HepG2 (cell line): ENCODE data around the gene UACA. TPM values are rescaled to one million over a fixed set of nuclear protein-coding genes. Genes with fewer than 3 reads are reported as not detected.
A peak's percentile ranks its signal among the peaks of the same experiment; 100 is the strongest.

Experiments
- ATAC-seq: fragments of 200-7000 bp; cut with Tn5 transposase; 3 replicates; pipeline ENCODE4 v1.9.1; 2020; ENCODE audit warnings: mild to moderate bottlenecking, moderate library complexity
- BruUV-seq: library from RNA; stranded (reverse); fragments of 400-500 nt; replicated peaks from 2 replicates; lab custom pipeline; 2021; lab: Mats Ljungman, UMichigan
- CTCF ChIA-PET: fragments of 300-600 bp; formaldehyde crosslinking; extraction: SDS; loops from one replicate; lab custom pipeline; 2021; ENCODE audit warnings: low total read pairs, inconsistent platforms, low intra/inter-chr PET ratio; lab: Yijun Ruan, JAX
- POLR2A ChIA-PET: fragments of 350-600 bp; sonication (Branson Sonifier 250); formaldehyde crosslinking; loops from one replicate; lab custom pipeline; 2020; ENCODE audit warnings: antibody characterized with exemption, inconsistent platforms; lab: Yijun Ruan, JAX
- DNase-seq: peaks from one replicate; pipeline ENCODE4 v3.0.0-alpha.2; 2015; ENCODE audit warnings: low spot score
- FAIRE-seq: peaks from 3 replicates; lab custom pipeline; 2011; peaks lifted over from hg19 to GRCh38; lab: Jason Lieb, UNC
- H2AFZ ChIP-seq: one replicate; pipeline ENCODE4 v1.6.1; 2011; ENCODE audit warnings: low read length, inconsistent platforms
- H3K27ac ChIP-seq: fragments of 300-600 bp; 3 replicates; pipeline ENCODE4 v1.8.0; 2011; ENCODE audit warnings: mixed run types, mild to moderate bottlenecking, mixed read lengths, low read length, inconsistent platforms; ENCODE audit not compliant: insufficient read depth; ENCODE audit errors: extremely low read length
- H3K27me3 ChIP-seq, 2 experiments: fragments of 200-600 bp in 1 of 2; 2 replicates in 1 of 2; 3 replicates in 1 of 2; pipeline versions ENCODE4 v1.6.0 to v1.8.0; 2011; ENCODE audit warnings: low read length in 2 of 2, mild to moderate bottlenecking in 2 of 2, moderate library complexity in 2 of 2, inconsistent platforms in 1 of 2; ENCODE audit not compliant: insufficient read depth in 2 of 2, control insufficient read depth in 1 of 2
- H3K36me3 ChIP-seq, 2 experiments: fragments of 200-600 bp in 1 of 2; replicated peaks in 1 of 2; 2 replicates in 1 of 2; 3 replicates in 1 of 2; pipeline versions ENCODE4 v1.5.1 to v1.8.0; 2011; ENCODE audit warnings: low read length in 2 of 2, inconsistent platforms in 1 of 2; ENCODE audit not compliant: insufficient read depth in 2 of 2, control insufficient read depth in 1 of 2
- H3K4me1 ChIP-seq: 2 replicates; pipeline ENCODE4 v1.5.1; 2012; ENCODE audit warnings: low read length, inconsistent platforms; ENCODE audit not compliant: insufficient read depth
- H3K4me2 ChIP-seq: 2 replicates; pipeline ENCODE4 v1.6.0; 2011; ENCODE audit warnings: low read depth, low read length, inconsistent platforms
- H3K4me3 ChIP-seq, 3 experiments: fragments of 200-600 bp in 1 of 3; sonication (generic), shearing (Covaris generic) in 1 of 3; replicated peaks in 1 of 3; 2 replicates each; pipeline ENCODE4 v1.5.1; 2011 to 2016; ENCODE audit warnings: low read length in 3 of 3, inconsistent platforms in 2 of 3, low read depth in 2 of 3, mild to moderate bottlenecking in 2 of 3, control low read depth in 1 of 3, mixed read lengths in 1 of 3; ENCODE audit not compliant: insufficient read depth in 1 of 3
- H3K79me2 ChIP-seq: one replicate; pipeline ENCODE4 v1.6.1; 2011; ENCODE audit warnings: low read length, inconsistent platforms; ENCODE audit not compliant: insufficient read depth
- H3K9ac ChIP-seq: 2 replicates; pipeline ENCODE4 v1.6.0; 2011; ENCODE audit warnings: mild to moderate bottlenecking, low read depth, low read length, inconsistent platforms; ENCODE audit not compliant: insufficient read depth
- H3K9me3 ChIP-seq: 2 replicates; pipeline ENCODE4 v1.5.1; 2012; ENCODE audit warnings: mild to moderate bottlenecking, low read length
- H4K20me1 ChIP-seq: 2 replicates; pipeline ENCODE4 v1.6.0; 2011; ENCODE audit warnings: inconsistent platforms, mild to moderate bottlenecking, low read length, moderate library complexity; ENCODE audit not compliant: insufficient read depth
- ASH2L ChIP-seq: fragments of 300-600, 200-600 bp; sonication (generic); IDR thresholded peaks from 2 replicates; pipeline ENCODE4 v1.7.0; 2017; ENCODE audit warnings: low read depth, mild to moderate bottlenecking, moderate library complexity, mixed read lengths, low read length; ENCODE audit not compliant: insufficient read length
- MYC ChIP-seq: sonication (generic); formaldehyde crosslinking; IDR thresholded peaks from 2 replicates; pipeline ENCODE4 v1.9.0; 2021; ENCODE audit warnings: missing genetic modification reagents, borderline replicate concordance
- NPAS2 ChIP-seq: sonication (generic); formaldehyde crosslinking; IDR thresholded peaks from 2 replicates; pipeline ENCODE4 v1.8.0; 2022; ENCODE audit warnings: mild to moderate bottlenecking, missing genetic modification reagents, borderline replicate concordance
- NR2F6 ChIP-seq, 2 experiments: IDR thresholded peaks; 2 replicates each; pipeline ENCODE4 v1.6.1; 2016; ENCODE audit warnings: antibody characterized with exemption in 1 of 2, mild to moderate bottlenecking in 1 of 2
- PRDM4 ChIP-seq: sonication (generic); formaldehyde crosslinking; IDR thresholded peaks from 2 replicates; pipeline ENCODE4 v1.9.0; 2021; ENCODE audit warnings: missing genetic modification reagents, borderline replicate concordance
- SNAPC2 ChIP-seq: sonication (generic); formaldehyde crosslinking; IDR thresholded peaks from 2 replicates; pipeline ENCODE4 v1.8.1; 2022; ENCODE audit warnings: mild to moderate bottlenecking, missing genetic modification reagents
- ZBTB7B ChIP-seq: sonication (generic); formaldehyde crosslinking; IDR thresholded peaks from 2 replicates; pipeline ENCODE4 v1.4.0; 2020; ENCODE audit warnings: missing genetic modification reagents
- ZC3H13 ChIP-seq: sonication (generic); formaldehyde crosslinking; IDR thresholded peaks from 2 replicates; pipeline ENCODE4 v1.8.1; 2023; ENCODE audit warnings: mild to moderate bottlenecking, missing genetic modification reagents, moderate library complexity
- ZNF691 ChIP-seq: sonication (generic); formaldehyde crosslinking; IDR thresholded peaks from 2 replicates; pipeline ENCODE4 v1.4.0; 2020; ENCODE audit warnings: missing genetic modification reagents, low read depth, mild to moderate bottlenecking, borderline replicate concordance
- WGBS: methylation state at CpG from one replicate; pipeline ENCODE4 v1.1.6; 2017; ENCODE audit warnings: low lambda C conversion rate; 5-methylcytosine and 5-hydroxymethylcytosine counted together
- in situ Hi-C: cut with HindIII; loops from 2 replicates; pipeline ENCODE4 v1.10.0; 2017; ENCODE audit warnings: low pct_unique_long_range_greater_than_20kb; ENCODE audit not compliant: extremely low pct_ligation_motif_present
- intact Hi-C: fragments of 100-400 bp; cut with micrococcal nuclease; formaldehyde crosslinking; loops from one replicate; pipeline ENCODE4 v1.10.0; 2022; ENCODE audit not compliant: unreplicated experiment
- polyA plus RNA-seq, 8 experiments: library from polyadenylated mRNA; depleted of rRNA in 3 of 8; stranded (reverse) in 7 of 8; unstranded in 1 of 8; fragments of >200 nt; fragmentation: Illumina TruSeq in 4 of 8; extraction: Trizol in 4 of 8; gene quantifications; 2 replicates each; pipeline versions ENCODE4 v1.2.1 to v1.2.3, GENCODE V29; 2011 to 2016; ENCODE audit warnings: low read depth in 4 of 8, missing spikeins in 1 of 8, mixed read lengths in 1 of 8; ENCODE audit not compliant: insufficient read depth in 1 of 8
- total RNA-seq, 5 experiments: library from RNA; depleted of rRNA; stranded (reverse); fragments of >200 nt; fragmentation: Illumina TruSeq; extraction: Trizol; gene quantifications; 2 replicates each; pipeline ENCODE4 v1.2.3, GENCODE V29; 2016; ENCODE audit warnings: low read depth in 1 of 5
- TF ChIP-seq, protein P1 (sequence below): sonication (generic); formaldehyde crosslinking; IDR thresholded peaks from 2 replicates; pipeline ENCODE4 v1.9.0; 2021; ENCODE audit warnings: mild to moderate bottlenecking, missing genetic modification reagents

The UACA gene
- total and polyA plus RNA-seq, 2 of the 13 experiments (the other 11 are each of a cell fraction or from before 2014, with no cell fraction given) = 17.8 to 39.2 TPM

GRCh38 chr15:70763950-70764730 lies 782 bp upstream of the UACA start (continued):
- no peak for TF ChIP-seq ZBTB7B (CRISPR knock-in tag)

DNA sequence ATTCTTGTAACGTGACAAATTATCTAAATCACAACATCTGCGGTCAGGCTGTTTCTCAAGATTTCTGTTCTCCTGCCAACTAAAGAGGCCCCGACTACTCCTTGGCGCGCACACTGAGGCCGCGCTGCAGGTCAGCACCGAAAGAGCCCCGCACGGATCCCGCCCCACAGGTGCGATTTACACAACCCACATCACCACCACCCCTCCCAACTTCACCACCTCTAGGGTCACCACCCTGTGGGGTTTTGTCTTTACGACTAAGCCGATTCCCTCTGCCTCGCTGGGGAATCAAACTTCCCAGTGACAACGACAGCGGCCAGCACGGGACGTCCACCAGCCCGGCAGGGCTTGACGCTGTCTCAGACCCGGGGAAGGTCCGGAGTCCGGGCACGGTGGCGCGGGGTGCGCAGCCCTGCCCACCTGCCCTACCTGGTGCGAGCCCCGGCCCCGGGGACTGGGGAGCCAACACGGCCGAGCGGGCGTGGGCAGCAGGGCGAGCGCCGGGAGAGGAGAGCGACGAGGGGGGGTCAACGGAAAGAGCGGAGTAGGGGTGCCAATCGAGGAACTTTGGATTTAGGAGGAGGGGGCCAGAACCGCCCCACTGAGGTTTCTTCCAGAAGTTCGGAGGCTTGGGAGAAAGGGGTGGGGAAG lies 764 bp downstream of the UACA start:
- Histone ChIP-seq H3K4me1 (peaks cover 57% of the 10 kb centered on the region), H3K4me2 (peak overlapping the region; percentile 90), H3K9ac (peak overlapping the region; percentile 75), H3K9me3 (no peaks in the 10 kb centered on the region), H3K79me2 (peaks cover 34% of the 10 kb centered on the region), H3K36me3 (no peaks in the 10 kb centered on the region), H3K27ac (peak overlapping the region; percentile 89), H4K20me1 (no peaks in the 10 kb centered on the region), H3K27me3 (peaks cover 0 to 4% of the 10 kb centered on the region in 2 experiments; a peak in 2 of 5 replicates), H3K4me3 (peak overlapping the region; percentile 82 to 89 (median 88)), H2AFZ (no peak overlapping the region)
- WGBS = under 1% methylated on average over 41 of the region's 45 CpGs
- DNase-seq (no peak), ATAC-seq (peak; percentile 79), FAIRE-seq (no peak)
- CTCF ChIA-PET = no interaction called here
- POLR2A ChIA-PET = no interaction called here
- TSS peak; percentile 46 for BruUV-seq
- intact Hi-C loops = no loop called here
- in situ Hi-C loops = no loop called here
- TF ChIP-seq PRDM4 (CRISPR knock-in tag) (no peak), NR2F6 (IDR thresholded peaks at IDR 0.05) (no peak), NR2F6 (CRISPR knock-in tag; IDR thresholded peaks at IDR 0.05) (peak; percentile 12; the same call in 1 of the 2 replicates), ZNF691 (0 out of 2 replicates have a peak, but pooled peaks have one; percentile 8), NPAS2 (no peak), ZC3H13 (CRISPR knock-in tag) (peak; percentile 25), ASH2L (peak; percentile 81), SNAPC2 (CRISPR knock-in tag) (no peak), MYC (peak; percentile 52)
- TF ChIP-seq, protein P1, sequence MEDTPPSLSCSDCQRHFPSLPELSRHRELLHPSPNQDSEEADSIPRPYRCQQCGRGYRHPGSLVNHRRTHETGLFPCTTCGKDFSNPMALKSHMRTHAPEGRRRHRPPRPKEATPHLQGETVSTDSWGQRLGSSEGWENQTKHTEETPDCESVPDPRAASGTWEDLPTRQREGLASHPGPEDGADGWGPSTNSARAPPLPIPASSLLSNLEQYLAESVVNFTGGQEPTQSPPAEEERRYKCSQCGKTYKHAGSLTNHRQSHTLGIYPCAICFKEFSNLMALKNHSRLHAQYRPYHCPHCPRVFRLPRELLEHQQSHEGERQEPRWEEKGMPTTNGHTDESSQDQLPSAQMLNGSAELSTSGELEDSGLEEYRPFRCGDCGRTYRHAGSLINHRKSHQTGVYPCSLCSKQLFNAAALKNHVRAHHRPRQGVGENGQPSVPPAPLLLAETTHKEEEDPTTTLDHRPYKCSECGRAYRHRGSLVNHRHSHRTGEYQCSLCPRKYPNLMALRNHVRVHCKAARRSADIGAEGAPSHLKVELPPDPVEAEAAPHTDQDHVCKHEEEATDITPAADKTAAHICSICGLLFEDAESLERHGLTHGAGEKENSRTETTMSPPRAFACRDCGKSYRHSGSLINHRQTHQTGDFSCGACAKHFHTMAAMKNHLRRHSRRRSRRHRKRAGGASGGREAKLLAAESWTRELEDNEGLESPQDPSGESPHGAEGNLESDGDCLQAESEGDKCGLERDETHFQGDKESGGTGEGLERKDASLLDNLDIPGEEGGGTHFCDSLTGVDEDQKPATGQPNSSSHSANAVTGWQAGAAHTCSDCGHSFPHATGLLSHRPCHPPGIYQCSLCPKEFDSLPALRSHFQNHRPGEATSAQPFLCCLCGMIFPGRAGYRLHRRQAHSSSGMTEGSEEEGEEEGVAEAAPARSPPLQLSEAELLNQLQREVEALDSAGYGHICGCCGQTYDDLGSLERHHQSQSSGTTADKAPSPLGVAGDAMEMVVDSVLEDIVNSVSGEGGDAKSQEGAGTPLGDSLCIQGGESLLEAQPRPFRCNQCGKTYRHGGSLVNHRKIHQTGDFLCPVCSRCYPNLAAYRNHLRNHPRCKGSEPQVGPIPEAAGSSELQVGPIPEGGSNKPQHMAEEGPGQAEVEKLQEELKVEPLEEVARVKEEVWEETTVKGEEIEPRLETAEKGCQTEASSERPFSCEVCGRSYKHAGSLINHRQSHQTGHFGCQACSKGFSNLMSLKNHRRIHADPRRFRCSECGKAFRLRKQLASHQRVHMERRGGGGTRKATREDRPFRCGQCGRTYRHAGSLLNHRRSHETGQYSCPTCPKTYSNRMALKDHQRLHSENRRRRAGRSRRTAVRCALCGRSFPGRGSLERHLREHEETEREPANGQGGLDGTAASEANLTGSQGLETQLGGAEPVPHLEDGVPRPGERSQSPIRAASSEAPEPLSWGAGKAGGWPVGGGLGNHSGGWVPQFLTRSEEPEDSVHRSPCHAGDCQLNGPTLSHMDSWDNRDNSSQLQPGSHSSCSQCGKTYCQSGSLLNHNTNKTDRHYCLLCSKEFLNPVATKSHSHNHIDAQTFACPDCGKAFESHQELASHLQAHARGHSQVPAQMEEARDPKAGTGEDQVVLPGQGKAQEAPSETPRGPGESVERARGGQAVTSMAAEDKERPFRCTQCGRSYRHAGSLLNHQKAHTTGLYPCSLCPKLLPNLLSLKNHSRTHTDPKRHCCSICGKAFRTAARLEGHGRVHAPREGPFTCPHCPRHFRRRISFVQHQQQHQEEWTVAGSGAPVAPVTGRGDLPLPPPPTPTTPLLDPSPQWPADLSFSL (CRISPR knock-in tag) = 0 out of 2 replicates have a peak, but pooled peaks have one; percentile 37
